Mucosa of rectum (tissue), 2 donors: ENCODE data around the gene EPHB3.

Source experiments
- H3K27ac ChIP-seq, 2 donors: one replicate each; pipeline ENCODE4 v1.7.0; 2013; ENCODE audit warnings: inconsistent platforms in 2 of 2, low read depth in 2 of 2, low read length in 2 of 2
- H3K27me3 ChIP-seq, 2 donors: one replicate each; pipeline ENCODE4 v1.7.0; 2013; ENCODE audit warnings: low read length in 2 of 2; ENCODE audit not compliant: control insufficient read depth in 2 of 2, insufficient read depth in 2 of 2
- H3K36me3 ChIP-seq, 2 donors: one replicate each; pipeline ENCODE4 v1.7.0; 2013; ENCODE audit warnings: low read length in 2 of 2; ENCODE audit not compliant: control insufficient read depth in 2 of 2, insufficient read depth in 2 of 2
- H3K4me1 ChIP-seq, 2 donors: one replicate each; pipeline ENCODE4 v1.7.0; 2013; ENCODE audit warnings: low read length in 2 of 2, mild to moderate bottlenecking in 1 of 2; ENCODE audit not compliant: control insufficient read depth in 2 of 2, insufficient read depth in 2 of 2
- H3K4me3 ChIP-seq, 2 donors: one replicate each; pipeline ENCODE4 v1.7.0; 2013; ENCODE audit warnings: low read length in 2 of 2
- H3K9ac ChIP-seq, 2 donors: one replicate each; pipeline ENCODE4 v1.7.0; 2013; ENCODE audit warnings: low read length in 2 of 2, low read depth in 1 of 2, mild to moderate bottlenecking in 1 of 2
- H3K9me3 ChIP-seq, 2 donors: one replicate each; pipeline ENCODE4 v1.7.0; 2013; ENCODE audit warnings: low read length in 2 of 2; ENCODE audit not compliant: control insufficient read depth in 2 of 2
- donor health status: healthy.
- donor health status: Normal muscosa, but diverticular disease.

EPHB3 gene

DNA sequence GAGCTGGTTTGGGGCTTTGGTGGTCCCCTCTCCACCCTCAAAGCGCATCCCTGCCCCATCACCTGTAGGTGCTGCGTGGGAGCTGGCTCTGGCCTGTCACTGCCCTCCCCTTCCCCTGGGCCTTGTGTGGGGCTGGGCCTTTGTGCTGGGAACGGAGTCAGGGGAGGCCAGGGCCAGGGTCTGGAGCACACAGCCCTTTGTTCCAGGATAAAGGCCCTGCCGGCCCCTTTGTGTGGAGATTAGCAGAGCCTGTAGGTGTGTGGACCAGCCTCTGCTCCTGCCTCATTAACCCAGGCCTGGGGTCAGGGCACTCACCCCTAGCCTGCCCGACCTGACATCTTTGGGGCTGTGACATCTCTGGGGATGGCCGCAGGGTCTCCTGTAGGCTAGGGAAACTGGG is 8.9 kb downstream of the EPHB3 start:
- Histone ChIP-seq H3K9ac (no peak overlapping the region), H3K4me3 (no peak overlapping the region), H3K27me3 (no peaks in the 10 kb centered on the region), H3K36me3 (peaks cover 5 to 10% of the 10 kb centered on the region in 2 donors), H3K9me3 (no peaks in the 10 kb centered on the region), H3K27ac (no peak overlapping the region), H3K4me1 (peaks cover 38 to 51% of the 10 kb centered on the region in 2 donors)

DNA sequence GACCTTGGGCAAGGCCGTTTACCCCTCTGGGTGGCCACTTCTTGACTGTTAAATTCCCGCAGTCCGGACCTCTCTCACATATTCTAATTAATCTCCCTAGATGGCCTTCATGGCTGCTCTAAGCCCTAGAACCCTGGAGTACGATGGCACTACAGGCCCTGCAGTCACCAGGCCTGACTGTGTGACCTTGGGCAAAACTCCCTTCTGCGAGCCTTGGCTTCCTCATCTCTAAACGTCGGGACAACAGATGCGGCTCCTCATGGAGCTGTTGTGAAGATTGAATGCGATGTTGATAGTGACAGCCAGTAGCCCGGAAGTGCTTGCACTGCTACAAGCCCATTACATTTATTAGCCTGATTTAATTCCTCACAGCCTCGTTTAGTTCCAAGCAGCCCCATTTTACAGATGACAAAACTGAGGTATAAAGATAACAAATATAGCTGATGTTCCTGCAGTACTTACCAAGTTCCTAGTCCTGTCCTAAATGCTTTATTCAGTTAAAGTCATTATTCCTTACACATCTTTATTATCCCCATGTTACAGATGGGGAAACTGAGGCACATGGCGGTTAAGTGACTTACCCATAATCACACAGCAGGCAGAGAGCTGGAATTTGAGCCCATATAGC is 10.3 kb downstream of the EPHB3 start:
- H3K27ac ChIP-seq, result no peak overlapping the region
- no peaks in the 10 kb centered on the region for H3K9me3 ChIP-seq
- H3K9ac ChIP-seq, result no peak overlapping the region
- H3K4me3 ChIP-seq, result no peak overlapping the region
- peaks cover 26 to 38% of the 10 kb centered on the region in 2 donors for H3K4me1 ChIP-seq
- no peaks in the 10 kb centered on the region for H3K27me3 ChIP-seq
- peaks cover 15 to 19% of the 10 kb centered on the region in 2 donors for H3K36me3 ChIP-seq

DNA sequence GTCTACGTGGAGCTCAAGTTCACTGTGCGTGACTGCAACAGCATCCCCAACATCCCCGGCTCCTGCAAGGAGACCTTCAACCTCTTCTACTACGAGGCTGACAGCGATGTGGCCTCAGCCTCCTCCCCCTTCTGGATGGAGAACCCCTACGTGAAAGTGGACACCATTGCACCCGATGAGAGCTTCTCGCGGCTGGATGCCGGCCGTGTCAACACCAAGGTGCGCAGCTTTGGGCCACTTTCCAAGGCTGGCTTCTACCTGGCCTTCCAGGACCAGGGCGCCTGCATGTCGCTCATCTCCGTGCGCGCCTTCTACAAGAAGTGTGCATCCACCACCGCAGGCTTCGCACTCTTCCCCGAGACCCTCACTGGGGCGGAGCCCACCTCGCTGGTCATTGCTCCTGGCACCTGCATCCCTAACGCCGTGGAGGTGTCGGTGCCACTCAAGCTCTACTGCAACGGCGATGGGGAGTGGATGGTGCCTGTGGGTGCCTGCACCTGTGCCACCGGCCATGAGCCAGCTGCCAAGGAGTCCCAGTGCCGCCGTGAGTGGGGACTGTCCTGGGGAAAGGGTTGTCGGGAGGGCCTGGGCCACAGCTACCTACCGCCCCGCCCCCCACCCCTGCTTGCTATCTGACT is 11.2 kb downstream of the EPHB3 start:
- peaks cover 17 to 29% of the 10 kb centered on the region in 2 donors for H3K4me1 ChIP-seq
- no peaks in the 10 kb centered on the region for H3K9me3 ChIP-seq
- H3K36me3 ChIP-seq, result peaks cover 17 to 28% of the 10 kb centered on the region in 2 donors
- H3K27ac ChIP-seq, result no peak overlapping the region
- H3K27me3 ChIP-seq, result no peaks in the 10 kb centered on the region
- no peak overlapping the region for H3K9ac ChIP-seq
- no peak overlapping the region for H3K4me3 ChIP-seq

DNA sequence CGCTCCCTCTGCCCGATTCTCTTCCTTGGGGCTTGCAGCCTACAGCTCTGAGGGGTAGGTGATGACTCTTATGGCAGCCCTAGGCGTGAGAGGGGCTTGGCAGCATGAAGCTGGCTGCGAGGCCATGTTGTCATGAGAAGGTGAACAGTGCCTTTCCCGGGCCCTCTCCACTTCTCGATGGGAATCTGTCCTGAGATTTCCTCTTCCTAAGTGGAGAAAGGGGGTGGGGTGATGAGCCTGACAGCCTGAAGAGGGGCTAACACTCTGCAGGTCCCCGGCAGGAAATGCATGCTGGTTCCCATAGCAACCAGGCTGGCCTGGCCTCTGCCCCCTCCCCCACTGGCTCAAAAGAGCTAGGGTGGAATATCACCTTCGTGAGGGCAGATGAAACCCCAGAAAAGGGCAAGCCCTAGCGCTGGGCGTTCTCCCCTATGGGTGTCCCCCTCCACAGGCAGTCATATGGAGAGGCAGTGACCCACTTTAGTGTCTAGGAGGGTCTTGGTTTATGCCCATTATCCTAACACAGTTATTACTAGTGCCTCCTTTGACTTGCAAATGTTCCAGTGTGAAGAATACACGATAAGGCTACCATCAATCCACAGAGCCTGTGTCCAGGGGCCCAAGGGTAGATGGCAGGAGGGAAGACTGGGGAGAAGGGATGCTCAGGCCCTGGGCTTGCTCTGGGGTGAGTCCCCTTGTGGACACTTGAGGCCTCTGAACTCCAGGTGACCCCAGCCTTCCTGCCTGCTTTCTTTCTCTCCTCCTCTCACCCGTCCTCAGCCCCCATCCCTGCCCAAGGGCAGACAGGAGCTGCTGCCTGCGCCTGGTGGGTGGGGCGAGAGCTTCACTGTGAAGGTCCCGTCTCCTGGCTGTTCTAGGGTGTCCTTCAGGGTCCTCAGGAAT is 13.2 kb downstream of the EPHB3 start:
- no peaks in the 10 kb centered on the region for H3K9me3 ChIP-seq
- H3K9ac ChIP-seq, result no peak overlapping the region
- peaks cover 23 to 33% of the 10 kb centered on the region in 2 donors for H3K36me3 ChIP-seq
- peaks cover 5 to 13% of the 10 kb centered on the region in 2 donors for H3K4me1 ChIP-seq
- no peak overlapping the region for H3K4me3 ChIP-seq
- H3K27ac ChIP-seq, result no peak overlapping the region
- no peaks in the 10 kb centered on the region for H3K27me3 ChIP-seq

DNA sequence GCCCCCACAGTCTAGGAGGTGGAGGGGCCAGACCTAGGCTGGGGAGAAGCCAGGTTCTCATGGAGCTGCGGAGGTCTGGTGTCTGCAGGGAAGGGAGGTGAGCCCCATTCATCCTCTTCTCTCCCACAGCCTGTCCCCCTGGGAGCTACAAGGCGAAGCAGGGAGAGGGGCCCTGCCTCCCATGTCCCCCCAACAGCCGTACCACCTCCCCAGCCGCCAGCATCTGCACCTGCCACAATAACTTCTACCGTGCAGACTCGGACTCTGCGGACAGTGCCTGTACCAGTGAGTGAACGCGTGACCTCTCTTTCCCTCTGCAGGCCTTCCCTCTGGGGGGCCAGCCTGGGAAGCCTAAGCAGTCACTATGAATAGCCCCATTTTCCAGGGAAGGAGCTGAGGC is 14.1 kb downstream of the EPHB3 start:
- no peaks in the 10 kb centered on the region for H3K9me3 ChIP-seq
- H3K9ac ChIP-seq, result no peak overlapping the region
- H3K27ac ChIP-seq, result no peak overlapping the region
- H3K36me3 ChIP-seq, result peaks cover 28 to 39% of the 10 kb centered on the region in 2 donors
- peaks cover 4 to 11% of the 10 kb centered on the region in 2 donors for H3K4me1 ChIP-seq
- no peaks in the 10 kb centered on the region for H3K27me3 ChIP-seq
- H3K4me3 ChIP-seq, result no peak overlapping the region

DNA sequence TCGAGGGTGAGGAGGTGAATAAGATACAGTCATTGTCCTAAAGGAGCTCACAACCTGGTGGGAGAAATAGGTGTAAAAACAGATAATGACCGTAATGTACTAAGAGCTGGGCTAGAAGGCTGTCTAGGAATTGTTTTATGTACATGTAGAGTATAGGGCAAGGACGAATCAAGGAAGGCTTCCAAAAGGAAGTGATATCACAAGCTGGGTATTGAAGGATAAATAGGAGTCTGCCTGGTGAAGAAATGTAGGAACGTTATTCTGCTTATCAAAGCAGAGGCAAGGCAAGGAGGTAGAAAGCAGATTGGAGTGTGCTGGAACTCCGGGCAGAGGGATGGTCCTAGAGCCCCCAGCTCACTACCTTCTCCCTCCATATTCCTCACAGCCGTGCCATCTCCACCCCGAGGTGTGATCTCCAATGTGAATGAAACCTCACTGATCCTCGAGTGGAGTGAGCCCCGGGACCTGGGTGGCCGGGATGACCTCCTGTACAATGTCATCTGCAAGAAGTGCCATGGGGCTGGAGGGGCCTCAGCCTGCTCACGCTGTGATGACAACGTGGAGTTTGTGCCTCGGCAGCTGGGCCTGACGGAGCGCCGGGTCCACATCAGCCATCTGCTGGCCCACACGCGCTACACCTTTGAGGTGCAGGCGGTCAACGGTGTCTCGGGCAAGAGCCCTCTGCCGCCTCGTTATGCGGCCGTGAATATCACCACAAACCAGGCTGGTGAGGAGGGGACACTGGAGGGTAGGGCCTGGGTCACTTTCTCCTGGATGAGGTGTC is 15.1 kb downstream of the EPHB3 start:
- H3K4me1 ChIP-seq, result peaks cover 7 to 12% of the 10 kb centered on the region in 2 donors
- H3K9me3 ChIP-seq, result no peaks in the 10 kb centered on the region
- no peaks in the 10 kb centered on the region for H3K27me3 ChIP-seq
- no peak overlapping the region for H3K9ac ChIP-seq
- peaks cover 28 to 42% of the 10 kb centered on the region in 2 donors for H3K36me3 ChIP-seq
- H3K4me3 ChIP-seq, result no peak overlapping the region
- no peak overlapping the region for H3K27ac ChIP-seq

DNA sequence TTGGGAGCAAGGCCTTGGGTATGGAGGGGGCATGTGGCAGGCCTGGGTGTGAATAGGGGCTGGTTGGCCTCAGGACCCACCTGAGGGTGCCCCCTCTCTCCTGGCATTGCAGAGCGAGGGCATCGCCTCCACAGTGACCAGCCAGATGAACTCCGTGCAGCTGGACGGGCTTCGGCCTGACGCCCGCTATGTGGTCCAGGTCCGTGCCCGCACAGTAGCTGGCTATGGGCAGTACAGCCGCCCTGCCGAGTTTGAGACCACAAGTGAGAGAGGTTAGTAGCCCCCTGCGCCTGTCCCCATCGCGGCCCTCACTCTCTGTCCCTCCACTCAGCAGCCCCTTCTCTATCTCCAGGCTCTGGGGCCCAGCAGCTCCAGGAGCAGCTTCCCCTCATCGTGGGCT is 16.0 kb downstream of the EPHB3 start:
- Histone ChIP-seq H3K9ac (no peak overlapping the region), H3K9me3 (no peaks in the 10 kb centered on the region), H3K36me3 (peaks cover 31 to 41% of the 10 kb centered on the region in 2 donors), H3K27ac (no peak overlapping the region), H3K4me1 (peaks cover 16 to 21% of the 10 kb centered on the region in 2 donors), H3K27me3 (no peaks in the 10 kb centered on the region), H3K4me3 (no peak overlapping the region)

DNA sequence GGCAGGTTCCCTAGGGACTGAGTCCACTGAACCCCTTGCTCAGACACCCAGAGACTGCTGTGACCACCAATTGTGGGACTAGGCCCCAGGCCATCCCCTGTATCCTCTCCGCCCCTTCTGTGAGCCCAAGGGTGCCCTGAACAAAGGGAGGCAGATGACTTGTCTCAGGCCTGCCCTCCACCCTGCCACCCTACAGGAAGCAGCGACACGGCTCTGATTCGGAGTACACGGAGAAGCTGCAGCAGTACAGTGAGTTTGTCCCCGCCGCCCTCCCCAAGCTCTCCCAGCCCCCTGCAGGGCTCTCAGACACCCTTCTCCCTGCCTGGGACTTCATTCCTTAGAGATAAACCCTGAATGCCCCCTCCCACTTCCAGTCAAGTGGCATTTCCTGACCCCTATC is 16.6 kb downstream of the EPHB3 start:
- Histone ChIP-seq H3K27me3 (no peaks in the 10 kb centered on the region), H3K27ac (no peak overlapping the region), H3K9me3 (no peaks in the 10 kb centered on the region), H3K4me3 (no peak overlapping the region), H3K9ac (no peak overlapping the region), H3K36me3 (peaks cover 31 to 36% of the 10 kb centered on the region in 2 donors), H3K4me1 (peaks cover 19 to 27% of the 10 kb centered on the region in 2 donors)

DNA sequence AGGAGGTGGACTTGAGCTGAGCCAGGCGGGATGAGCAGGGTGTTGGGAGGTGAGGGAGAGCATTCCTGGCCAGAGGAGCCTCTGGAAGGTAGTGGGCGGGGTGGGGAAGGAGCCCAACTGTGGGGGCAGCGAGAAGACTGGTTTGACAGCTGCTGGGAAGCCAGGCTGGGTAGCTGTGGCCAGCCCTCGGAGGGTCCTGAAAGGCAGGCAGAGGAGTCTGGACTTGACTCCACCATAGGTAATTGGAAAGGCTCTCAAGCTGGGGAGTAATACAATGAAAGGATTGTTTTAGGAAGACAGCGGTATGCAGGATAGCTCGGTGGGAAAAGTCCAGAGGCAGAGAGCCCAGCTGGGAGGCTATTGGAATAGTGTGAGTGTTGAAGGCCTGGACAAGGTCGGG is 17.2 kb downstream of the EPHB3 start:
- Histone ChIP-seq H3K9me3 (no peaks in the 10 kb centered on the region), H3K4me3 (no peak overlapping the region), H3K27me3 (no peaks in the 10 kb centered on the region), H3K4me1 (peaks cover 21 to 30% of the 10 kb centered on the region in 2 donors), H3K36me3 (peaks cover 31 to 33% of the 10 kb centered on the region in 2 donors), H3K27ac (no peak overlapping the region), H3K9ac (no peak overlapping the region)
